ENCODE results near the gene NIN.

Gene NIN

DNA sequence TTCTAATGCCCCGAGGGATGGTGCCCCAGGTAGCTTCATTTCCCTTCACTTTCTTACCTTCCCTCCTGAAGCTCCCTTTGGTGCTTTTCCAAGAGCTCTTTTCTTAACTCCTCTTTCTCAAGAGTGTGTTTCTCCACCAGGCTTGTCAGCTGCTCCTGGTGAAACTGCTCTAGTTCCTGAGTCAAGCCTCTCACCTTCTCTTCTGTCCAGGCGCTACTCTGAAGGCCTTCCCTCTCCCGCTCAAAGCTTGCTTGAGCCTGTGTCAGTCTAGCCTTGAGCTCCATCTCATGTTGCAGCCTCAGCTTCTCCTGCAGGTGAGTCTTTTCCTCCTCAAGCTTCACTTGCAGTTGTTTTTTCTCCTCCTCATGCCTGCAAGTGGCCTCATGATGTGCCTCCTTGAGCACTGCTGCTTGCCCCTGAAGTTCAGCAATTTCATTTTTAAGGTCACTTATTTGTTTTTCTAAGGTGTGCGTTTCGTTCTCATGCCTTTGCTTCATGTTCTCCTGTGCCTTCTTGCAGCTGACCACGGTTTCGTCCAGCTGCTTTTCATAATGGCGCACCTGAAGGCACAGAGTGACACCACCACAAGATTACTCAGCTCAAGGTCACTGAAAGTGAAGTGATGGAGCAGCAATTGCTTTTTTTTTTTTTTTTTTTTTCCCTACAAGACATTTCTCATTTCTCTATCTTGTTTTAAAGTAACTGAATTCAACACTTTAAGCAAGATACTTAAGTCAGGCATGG lies 71.0 kb downstream of the NIN start:
- DNase-seq, result no peak

DNA sequence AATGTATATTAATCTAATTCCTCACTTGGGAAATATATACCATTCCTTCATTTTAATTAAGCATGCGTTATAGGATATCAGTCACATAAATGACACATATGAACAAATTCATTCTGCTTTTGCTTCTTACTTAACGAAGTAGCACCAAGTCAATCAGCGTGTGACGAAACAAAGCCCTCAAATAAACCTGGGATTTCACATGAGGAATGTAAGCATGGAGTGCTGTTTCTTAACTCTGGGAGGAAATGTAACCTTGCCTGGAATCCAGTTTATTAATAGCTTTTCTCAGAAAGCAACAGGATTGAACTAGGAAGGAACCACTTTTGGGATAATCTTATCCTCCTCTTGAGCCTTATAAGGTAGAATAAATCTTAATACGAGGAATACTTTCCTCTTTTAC lies 72.0 kb downstream of the NIN start:
- no peak for DNase-seq

- DNase-seq, result no peak
Observed at GRCh38 chr14:50758305-50758704, 72.7 kb downstream of the NIN start.

GRCh38 chr14:50757702-50758101 lies 73.3 kb downstream of the NIN start:
- DNase-seq, result no peak

- no peak for DNase-seq
Observed at GRCh38 chr14:50756300-50756699, 74.7 kb downstream of the NIN start.

- DNase-seq, result no peak
Observed at GRCh38 chr14:50750323-50750722, 80.6 kb downstream of the NIN start.

- no peak for DNase-seq
Observed at GRCh38 chr14:50745401-50746058, 85.4 kb downstream of the NIN start.

GRCh38 chr14:50744231-50744630 lies 86.7 kb downstream of the NIN start:
- no peak for DNase-seq

DNA sequence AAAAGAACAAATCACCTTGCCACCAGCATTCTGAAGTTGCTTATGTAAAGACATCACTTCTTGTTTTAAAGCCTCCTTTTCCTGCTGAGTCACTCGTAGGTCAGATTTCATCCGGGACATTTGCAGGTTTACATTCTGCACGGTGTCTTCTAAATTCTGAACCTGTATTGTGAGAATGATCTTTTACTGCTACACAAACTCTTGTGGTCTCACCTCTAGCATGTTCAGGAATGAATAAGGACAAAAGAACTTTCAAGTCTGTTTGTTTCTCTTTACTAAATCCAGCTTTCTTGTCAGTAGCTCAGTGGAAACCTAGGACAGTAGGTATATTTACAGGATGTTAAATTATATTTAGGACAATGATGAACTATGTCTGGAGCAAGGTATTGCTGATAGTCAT lies 89.4 kb downstream of the NIN start:
- DNase-seq, result no peak

- DNase-seq, result no peak
Observed at GRCh38 chr14:50740856-50741255, 90.1 kb downstream of the NIN start.

GRCh38 chr14:50739186-50739585 lies 91.8 kb downstream of the NIN start:
- no peak for DNase-seq

DNA sequence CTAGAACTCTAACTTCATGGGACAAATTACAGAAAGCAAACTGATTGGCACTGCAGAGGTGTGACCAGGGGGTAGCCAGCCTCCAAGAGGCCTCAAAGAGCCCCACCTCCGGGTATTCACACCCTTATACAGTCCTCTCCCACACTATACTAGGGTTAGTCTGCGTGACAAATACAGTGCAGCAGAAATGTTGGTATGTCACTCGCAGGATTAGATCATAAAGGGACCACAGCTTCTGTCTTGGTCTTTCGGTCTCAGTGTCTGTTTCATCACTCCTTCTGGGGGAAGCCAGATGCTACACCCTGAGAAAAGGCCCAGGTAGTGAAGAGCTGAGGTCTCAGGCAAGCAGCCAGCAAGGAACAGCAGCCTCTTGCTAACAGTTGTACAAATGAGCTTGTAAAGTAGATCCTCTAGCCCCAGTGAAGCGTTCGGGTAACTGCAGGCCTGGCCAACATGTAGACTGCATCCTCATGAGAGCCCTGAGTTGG lies 94.0 kb downstream of the NIN start:
- no peak for DNase-seq

DNA sequence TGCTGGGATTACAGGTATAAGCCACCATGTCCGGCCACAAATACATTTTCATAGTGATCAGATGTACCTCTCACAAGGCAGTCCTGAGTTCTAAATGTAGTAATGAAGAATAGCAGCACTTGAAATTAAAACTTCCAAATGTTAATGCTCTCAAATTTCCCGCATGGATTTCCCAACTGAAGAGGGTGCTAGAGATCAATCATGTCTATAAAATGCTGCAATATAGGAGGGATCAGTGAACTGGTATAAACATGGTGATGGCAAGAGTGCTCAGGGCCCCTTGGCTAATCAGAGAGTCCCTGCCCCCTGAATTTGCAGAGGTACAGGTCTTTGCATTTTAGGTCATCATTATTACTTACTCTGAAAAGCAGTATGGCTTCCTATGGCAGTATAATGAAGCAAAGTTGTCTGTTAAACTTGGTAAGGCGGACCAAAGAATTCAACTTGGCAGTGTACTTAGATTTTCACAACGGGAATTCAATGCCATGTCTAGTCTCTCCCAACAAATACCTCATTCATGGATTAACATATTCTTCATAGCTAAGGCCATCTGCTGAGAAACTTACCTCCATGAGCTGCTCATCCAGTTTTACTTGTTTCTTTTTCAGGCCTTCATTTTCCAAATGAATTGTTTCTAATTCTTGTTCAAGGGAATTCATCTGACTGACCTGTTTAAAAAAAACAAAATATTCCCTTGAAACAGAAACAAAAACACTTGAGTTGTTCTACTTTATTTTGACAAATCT lies 95.8 kb downstream of the NIN start:
- DNase-seq, result no peak

DNA sequence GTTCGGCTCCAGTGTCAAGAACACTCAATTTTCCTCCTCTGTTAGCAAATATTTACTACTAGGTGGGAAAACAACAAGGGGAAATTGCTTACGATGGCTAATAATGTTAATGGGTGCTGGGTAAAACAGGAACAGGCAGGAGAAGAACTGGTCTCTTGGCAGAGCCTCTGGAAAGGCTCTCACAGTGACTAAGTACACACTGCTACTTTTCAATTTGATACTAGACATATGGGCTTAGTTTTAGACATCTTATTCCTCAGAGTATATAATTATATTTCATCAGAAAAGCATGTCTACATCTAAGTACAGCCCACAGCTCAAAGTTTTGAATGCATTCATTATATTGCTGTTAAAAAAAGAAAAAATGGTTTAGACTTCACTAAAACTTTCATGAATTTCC lies 97.5 kb downstream of the NIN start:
- DNase-seq, result no peak

GRCh38 chr14:50728836-50729235 lies 102.1 kb downstream of the NIN start:
- no peak for DNase-seq

GRCh38 chr14:50726372-50727107 lies 104.4 kb downstream of the NIN start:
- no peak for DNase-seq

GRCh38 chr14:50725761-50726160 lies 105.2 kb downstream of the NIN start:
- no peak for DNase-seq

GRCh38 chr14:50719911-50720759 lies 110.8 kb downstream of the NIN start:
- no peak for DNase-seq

DNA sequence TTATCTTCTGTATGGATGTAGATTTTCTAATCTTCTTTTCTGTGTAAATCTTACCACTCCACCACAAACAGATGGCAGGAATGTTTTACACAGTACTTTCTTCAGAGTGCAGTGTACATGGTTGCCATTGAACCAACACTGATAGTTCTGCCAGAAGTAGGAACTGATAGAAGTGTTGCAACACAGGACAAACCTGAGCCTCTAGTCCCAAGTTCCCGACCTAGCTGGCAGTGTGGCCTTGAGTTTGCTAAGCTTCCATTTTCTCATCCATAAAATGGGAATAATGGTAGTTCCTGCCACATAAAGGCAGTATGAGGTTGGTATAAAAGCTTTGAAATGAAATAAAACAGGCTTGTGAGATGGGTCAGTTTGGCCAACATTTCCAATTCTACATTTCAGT lies 112.0 kb downstream of the NIN start:
- DNase-seq, result no peak

DNA sequence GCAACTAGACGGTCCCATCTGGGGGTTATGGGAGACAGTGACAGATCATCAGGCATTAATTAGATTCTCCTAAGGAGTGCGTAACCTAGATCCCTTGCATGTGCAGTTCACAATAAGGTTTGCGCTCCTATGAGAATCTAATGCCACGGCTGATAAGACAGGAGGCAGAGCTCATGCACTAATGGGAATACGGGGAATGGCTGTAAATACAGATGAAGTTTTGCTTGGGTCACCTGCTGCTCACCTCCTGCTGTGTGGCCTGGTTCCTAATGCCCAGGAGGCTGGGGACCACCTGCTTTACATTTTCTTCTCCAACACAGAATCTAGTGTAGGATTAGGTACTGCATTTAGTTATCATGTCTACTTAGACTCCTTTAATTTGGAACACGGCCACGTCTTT lies 113.2 kb downstream of the NIN start:
- no peak for DNase-seq

DNA sequence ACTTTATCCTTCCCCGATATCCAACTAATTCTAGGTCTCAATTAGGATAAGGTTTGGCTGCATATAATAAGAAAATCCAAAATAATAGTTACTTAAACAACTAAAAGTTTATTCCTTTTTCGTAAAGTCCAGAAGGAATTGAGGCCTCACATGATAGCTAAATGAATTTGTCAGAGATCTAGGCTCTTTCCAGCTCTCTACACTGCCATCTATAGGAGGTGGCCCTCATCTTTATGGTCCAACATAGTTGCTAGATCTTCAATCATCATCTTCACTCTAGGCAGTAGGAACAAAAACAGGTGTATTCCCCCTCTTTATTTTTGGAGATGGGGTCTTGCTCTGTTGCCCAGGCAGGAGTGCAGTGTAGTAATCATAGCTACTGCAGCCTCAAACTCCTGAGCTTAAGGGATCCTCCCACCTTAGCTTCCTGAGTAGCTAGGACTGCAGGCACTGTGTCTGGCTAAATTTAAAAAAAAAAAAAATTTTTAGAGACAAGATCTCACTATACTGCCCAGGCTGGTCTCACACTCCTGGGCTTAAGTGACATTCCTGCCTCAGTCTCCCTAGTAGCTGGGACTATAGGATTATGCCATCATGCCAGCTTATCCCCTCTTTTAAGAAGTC lies 116.4 kb downstream of the NIN start:
- DNase-seq, result no peak

DNA sequence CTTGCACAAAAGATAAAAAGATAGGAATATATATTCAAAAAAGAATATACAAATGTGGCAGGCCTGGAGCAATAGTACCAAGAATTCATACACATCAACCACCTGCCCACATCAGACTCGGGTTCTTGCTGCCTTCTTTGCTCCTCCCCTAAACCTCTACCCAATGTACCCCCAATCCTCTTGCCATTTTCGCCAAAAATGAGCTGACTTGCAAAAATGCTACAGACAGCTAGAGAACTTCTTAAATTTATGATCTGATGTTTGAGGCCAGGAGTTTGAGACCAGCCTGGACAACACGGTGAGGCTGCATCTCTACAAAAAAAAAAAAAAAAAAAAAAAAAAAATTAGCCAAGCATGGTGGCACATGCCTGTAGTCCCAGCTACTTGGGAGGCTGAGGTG lies 119.9 kb downstream of the NIN start:
- DNase-seq, result no peak
